DOHH2 (cell line): ENCODE results near the gene ETF1.

Source experiments
- CTCF ChIP-seq: fragments of 200-600 bp; sonication (generic); IDR thresholded peaks from one replicate; pipeline ENCODE4 v1.5.1; 2014; ENCODE audit warnings: antibody characterized with exemption, mild to moderate bottlenecking, low read depth, low read length; ENCODE audit not compliant: poor library complexity, severe bottlenecking
- EZH2phosphoT487 ChIP-seq: fragments of 200-600 bp; sonication (generic); IDR thresholded peaks from 2 replicates; pipeline ENCODE4 v1.6.1; 2017; ENCODE audit warnings: borderline replicate concordance, mild to moderate bottlenecking, antibody characterized with exemption, low read length, moderate library complexity, mixed read lengths

GRCh38 chr5:138549414-138549813 is 6.4 kb upstream of the ETF1 start:
- no peak for TF ChIP-seq CTCF
- no peak for TF ChIP-seq EZH2phosphoT487
